HG03045 (cell line): ENCODE measurements around the gene ANKRD31.
"Not testable (repeated sequence)": the region's sequence is repeated elsewhere in the genome, so short reads cannot be mapped to it uniquely, and the experiment has no call there.

ENCODE experiments used
- ATAC-seq: cut with Tn5 transposase; IDR thresholded peaks from one replicate; pipeline ENCODE4 v1.9.1; 2021; ENCODE audit warnings: mild to moderate bottlenecking, moderate library complexity; ENCODE audit not compliant: unreplicated experiment

The ANKRD31 gene

GRCh38 chr5:75236322-75237316, at the start of gene ANKRD31:
Gene ANKRD31 (minus strand): TSS chr5:75236878. CDS start chr5:75236686, 192 bp downstream.
- ATAC-seq, result peak; percentile 99

DNA sequence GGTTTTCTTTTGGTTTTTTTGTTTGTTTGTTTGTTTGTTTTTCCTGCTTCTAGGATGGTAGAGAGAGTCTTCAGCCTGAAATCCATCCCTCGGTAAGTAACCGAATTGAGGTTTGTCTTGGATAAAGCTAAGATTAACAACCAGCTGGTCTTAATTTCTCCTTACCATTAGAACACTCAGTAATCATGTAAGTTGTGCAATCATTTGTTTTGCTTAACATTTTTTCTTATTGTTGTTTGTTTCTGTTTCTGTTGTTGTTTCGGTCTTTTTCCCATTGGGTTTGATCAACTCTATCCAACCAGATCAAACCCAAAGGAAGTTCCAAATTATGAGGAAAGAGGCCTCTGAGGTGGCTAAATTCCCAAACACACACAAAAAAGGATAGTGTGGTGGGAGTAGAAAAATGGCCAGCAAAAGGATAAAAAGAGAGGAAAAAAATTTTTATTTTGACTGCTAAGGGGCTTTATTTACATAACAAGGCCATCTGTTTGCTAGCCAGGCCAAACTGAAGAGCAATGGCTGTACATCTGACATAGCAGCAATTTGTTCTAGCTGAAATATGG, 49.6 kb upstream of the ANKRD31 start:
- no peak for ATAC-seq

DNA sequence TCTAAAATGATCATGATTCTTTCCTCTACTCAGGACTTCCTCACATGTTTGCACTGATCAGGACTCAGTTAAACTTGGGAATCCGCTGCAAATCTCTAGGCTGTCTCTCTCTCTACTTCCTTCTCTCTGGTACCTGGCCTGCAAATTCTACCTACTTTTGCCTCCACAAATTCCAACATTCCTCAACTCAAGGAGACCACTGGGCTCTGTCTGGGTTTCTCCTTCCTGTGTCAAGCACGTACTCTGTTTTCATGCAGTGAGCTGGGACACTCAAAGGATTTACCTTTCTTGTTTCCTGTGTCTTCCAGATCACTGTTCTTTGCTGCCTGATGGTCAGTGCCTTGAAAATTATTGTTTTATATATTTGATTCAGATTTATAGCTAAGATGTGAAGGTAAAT, 45.9 kb upstream of the ANKRD31 start:
- ATAC-seq, result no peak

DNA sequence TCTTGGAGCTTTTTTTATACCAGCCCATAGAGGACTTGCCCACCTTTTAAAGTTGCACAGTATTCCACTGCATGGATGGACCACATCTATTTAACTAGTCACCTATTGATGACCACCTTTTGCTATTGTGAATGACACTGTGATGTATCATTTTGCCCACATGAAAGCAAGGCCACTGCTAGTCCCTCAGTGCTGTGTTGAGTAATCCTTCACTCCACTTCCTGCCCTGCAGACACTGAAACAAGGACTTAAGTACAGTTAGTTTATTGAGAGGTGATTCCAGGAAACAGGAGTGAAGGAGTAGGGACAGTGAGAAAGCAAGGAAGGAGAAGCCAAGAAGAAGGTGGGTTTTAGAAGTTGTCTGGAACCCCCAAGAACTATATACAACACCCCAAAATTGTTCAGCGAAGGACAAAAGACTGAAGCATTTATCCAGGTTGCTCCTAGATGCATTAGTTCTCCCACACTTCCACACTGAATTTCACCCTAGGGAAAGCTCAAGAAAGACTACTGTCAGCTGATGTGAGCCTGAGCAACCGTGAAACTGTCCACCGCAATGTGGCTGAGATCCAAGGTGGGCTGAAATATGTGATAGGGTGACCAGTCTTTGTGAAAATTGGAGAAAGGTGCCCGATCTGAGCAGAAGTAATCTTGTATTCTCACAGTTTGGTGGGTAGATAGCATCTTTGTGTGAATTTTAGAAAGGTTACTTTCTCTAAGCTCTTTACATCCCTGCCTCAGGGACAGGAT, 45.2 kb upstream of the ANKRD31 start:
- no peak for ATAC-seq

DNA sequence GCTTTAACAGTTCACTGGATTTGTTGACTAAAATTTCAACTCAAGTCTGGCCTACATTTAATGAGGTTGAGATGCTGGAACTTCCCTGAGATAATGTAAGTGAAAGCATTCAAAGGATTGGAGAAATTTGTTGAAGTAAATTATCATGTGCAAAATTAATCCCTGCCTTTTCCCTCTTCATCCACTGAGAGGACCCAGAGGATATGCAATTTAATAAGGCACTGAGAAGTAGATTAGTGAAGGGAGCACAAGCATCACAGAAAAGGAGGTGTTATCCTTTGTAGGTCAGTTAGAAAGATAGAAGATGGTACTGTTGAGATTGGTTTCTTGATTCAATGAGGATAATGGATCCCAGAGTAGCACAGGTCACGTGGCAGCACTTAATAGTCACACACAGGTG, 42.6 kb upstream of the ANKRD31 start:
- ATAC-seq, result no peak

- no peak for ATAC-seq
Measured at GRCh38 chr5:75277463-75277862, 40.8 kb upstream of the ANKRD31 start.

DNA sequence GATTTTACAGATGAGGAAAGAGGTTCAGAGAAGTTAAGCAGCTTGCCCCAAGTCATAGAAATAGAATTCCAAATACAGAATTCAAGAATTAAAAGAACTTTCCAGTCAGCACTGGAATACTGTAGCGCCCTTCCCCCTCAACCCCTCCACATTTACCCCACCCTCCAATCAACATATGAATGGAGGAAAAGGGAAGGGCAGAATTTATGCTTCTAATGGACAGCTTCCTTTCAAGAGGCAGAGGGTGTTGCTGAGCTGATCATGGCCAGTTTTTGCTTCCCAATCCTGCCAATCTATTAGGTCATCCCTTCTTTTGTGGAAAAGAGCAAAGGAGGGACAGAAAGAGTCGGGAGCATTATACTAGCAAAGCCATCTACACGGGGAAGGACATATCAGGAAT, 39.1 kb upstream of the ANKRD31 start:
- no peak for ATAC-seq

DNA sequence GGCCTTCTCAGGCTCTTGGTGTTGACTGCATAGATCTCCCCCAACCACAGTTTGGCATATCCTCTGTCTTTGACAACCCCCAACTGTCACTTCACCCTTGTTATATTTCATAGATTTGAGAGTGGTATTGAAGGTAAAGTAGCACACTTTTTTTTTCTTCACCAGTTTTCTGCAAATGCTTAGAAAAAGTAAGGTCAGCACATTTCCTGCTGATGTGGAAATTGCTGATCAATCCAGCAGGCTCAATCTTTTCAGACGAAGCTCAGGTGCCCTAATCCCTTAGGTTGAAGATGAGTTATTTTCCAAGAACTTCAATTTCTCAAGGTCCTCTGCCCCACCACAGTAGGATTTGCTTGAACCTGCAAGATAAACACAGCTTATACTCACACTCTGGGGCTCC, 38.5 kb upstream of the ANKRD31 start:
- ATAC-seq, result no peak

DNA sequence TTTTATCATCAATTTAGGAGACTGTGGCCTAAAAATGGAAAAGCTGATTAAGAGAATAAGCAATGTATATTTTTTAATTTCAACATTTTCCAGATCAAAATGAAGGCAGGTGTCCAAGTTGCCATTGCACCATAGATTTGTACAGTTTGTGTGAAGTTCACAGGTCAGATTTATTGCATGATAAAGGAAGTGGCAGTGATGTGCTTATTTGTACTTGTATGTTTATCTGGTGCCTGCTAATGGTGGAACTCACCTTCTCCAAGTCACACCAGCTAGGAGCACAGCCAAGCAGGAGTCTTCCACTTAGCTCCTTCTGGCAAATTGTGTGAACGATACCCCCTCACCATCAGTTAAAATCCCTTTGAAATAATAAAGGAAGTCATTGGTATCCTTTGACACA, 37.8 kb upstream of the ANKRD31 start:
- ATAC-seq, result no peak

GRCh38 chr5:75270605-75271004, 33.9 kb upstream of the ANKRD31 start:
- ATAC-seq, result not testable (repeated sequence)

DNA sequence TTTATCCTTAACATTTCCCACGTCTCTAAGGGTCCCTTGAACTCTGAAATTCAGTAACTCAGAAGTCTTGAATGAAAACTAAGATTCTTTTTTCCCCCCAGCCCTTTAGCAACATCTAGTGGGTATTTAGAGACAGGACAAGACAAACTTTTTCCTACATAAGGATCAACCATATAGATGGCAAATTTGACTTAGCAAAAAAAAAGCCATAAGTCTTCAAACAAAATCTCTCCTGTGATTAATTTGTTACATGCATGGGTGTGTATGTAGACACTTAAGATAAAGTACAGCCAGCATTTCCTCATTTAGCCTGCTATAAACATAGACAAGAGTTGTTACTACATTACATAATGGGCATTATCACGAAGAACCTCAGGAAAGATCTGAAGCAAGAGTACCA, 29.1 kb upstream of the ANKRD31 start:
- ATAC-seq, result no peak

- ATAC-seq, result no peak
Measured at GRCh38 chr5:75262271-75262670, 25.6 kb upstream of the ANKRD31 start.

GRCh38 chr5:75260708-75261107, 24.0 kb upstream of the ANKRD31 start:
- no peak for ATAC-seq

DNA sequence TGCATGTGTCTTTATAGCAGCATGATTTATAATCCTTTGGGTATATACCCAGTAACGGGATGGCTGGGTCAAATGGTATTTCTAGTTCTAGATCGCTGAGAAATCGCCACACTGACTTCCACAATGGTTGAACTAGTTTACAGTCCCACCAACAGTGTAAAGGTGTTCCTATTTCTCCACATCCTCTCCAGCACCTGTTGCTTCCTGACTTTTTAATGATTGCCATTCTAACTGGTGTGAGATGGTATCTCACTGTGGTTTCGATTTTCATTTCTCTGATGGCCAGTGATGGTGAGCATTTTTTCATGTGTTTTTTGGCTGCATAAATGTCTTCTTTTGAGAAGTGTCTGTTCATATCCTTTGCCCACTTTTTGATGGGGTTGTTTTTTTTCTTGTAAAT, 13.8 kb upstream of the ANKRD31 start:
- not testable (repeated sequence) for ATAC-seq

DNA sequence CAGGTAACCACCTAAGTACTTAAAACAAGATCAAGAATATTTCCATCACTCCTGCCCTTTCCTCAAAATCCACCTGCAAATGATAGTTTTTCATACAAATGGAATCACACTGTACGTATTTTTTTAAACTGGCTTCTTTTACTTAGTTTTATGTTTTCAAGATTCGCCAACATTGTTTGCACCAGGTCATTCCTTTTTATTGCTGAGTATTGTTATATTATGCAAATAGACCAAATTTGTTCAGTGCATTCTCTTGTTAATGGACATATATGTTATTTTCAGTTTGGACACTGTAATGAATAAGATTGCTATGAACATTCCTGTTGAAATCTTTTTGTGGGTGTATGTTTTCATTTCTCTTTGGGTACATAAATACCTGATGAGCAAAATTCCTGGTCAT, 8.3 kb upstream of the ANKRD31 start:
- no peak for ATAC-seq

GRCh38 chr5:75243510-75243909, 6.8 kb upstream of the ANKRD31 start:
- no peak for ATAC-seq

DNA sequence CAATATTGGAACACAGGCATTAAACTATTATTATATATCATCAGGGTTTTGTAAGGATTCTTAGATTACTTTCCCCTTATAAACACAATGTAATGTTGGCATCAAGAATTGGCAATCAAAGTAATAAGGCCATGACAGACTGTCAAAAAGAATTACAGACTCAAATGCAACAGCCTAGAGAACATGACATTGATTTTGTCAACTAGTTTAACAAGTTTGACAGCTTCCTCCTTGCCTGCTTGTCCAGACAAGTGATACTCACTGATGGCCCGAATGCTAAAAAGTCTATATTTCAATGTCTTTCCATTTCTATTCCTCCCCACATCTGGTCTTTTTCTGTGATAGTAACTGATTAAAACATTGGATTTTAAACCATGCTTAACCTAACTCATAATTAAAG, 6.4 kb upstream of the ANKRD31 start:
- ATAC-seq, result no peak

GRCh38 chr5:75242067-75242466, 5.4 kb upstream of the ANKRD31 start:
- ATAC-seq, result no peak

DNA sequence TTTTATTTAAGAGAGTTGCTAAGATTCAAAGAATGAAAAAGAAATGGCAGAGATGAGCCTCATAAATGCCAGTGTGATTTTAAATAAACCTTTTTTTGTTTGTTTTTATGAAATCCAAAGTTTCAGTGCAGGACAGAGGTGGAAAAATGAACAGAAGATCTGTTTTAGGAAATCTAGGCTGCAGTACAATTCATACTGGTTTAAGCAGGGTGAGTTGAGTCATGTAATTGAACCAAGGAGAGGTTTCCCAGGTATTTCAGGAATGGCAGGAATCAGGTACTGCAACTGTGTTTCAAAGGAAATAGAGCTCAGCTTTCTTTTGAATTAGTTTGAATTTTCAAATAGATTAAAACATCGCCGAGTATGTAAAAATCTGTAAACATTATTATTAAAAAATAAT, 3.0 kb upstream of the ANKRD31 start:
- no peak for ATAC-seq

GRCh38 chr5:75235711-75236110, 967 bp downstream of the ANKRD31 start:
- no peak for ATAC-seq

- ATAC-seq, result no peak
Measured at GRCh38 chr5:75234251-75234650, 2.4 kb downstream of the ANKRD31 start.

DNA sequence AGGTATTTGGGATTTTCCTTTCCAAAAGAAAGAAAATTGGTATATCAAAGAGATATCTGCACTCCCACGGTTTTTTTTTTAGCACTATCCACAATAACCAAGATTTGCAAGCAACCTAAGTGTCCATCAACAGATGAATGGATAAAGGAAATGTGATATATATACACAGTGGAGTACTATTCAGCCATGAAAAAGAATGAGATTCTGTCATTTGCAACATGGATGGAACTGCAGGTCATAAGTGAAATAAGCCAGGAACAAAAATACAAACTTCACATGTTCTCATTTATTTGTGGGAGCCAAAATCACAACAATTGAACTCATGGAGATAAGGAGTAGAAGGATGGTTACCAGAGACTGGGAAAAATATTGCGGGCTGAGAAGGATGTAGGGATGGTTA, 9.8 kb downstream of the ANKRD31 start:
- ATAC-seq, result no peak
